CD4-positive, alpha-beta T cell (primary cell): ENCODE results near the gene MYPOP. TPM values are rescaled to one million over a fixed set of nuclear protein-coding genes. Genes with fewer than 3 reads are reported as not detected.

ENCODE experiments used
- ATAC-seq: fragments of 200-7000 bp; cut with Tn5 transposase; one replicate; pipeline ENCODE4 v1.10.0; 2022; ENCODE audit warnings: mild to moderate bottlenecking; ENCODE audit not compliant: poor library complexity
- CTCF ChIA-PET: fragments of 350-600 bp; sonication (Branson Sonifier 250); formaldehyde crosslinking; loops from one replicate; lab custom pipeline; 2021; ENCODE audit warnings: antibody characterized with exemption, inconsistent platforms; lab: Charles Lee
- POLR2A ChIA-PET: fragments of 350-600 bp; sonication (Branson Sonifier 250); formaldehyde crosslinking; loops from one replicate; lab custom pipeline; 2021; ENCODE audit warnings: antibody characterized with exemption, inconsistent platforms; lab: Charles Lee
- DNase-seq, 14 experiments: peaks; one replicate each; pipeline ENCODE4 v3.0.0-alpha.2; 2013 to 2020; ENCODE audit warnings: mixed read lengths in 2 of 14
- H3K27ac ChIP-seq, 2 donors: one replicate each; pipeline versions ENCODE4 v1.5.1 to v1.7.0; 2013; ENCODE audit warnings: low read length in 2 of 2, low read depth in 1 of 2, mild to moderate bottlenecking in 1 of 2
- H3K27me3 ChIP-seq, 2 experiments: 1 replicate in 1 of 2; 2 replicates in 1 of 2; pipeline versions ENCODE4 v1.6.1 to v1.7.0; 2013; ENCODE audit warnings: low read length in 2 of 2, control low read depth in 1 of 2, mild to moderate bottlenecking in 1 of 2, moderate library complexity in 1 of 2; ENCODE audit not compliant: insufficient read depth in 2 of 2, control insufficient read depth in 1 of 2
- H3K36me3 ChIP-seq: one replicate; pipeline ENCODE4 v1.6.1; 2013; ENCODE audit warnings: low read length, control low read depth; ENCODE audit not compliant: insufficient read depth
- H3K4me1 ChIP-seq: one replicate; pipeline ENCODE4 v1.6.1; 2013; ENCODE audit warnings: low read length, control low read depth; ENCODE audit not compliant: insufficient read depth
- H3K4me3 ChIP-seq: one replicate; pipeline ENCODE4 v1.5.1; 2013; ENCODE audit warnings: mild to moderate bottlenecking, low read length, moderate library complexity
- H3K9me3 ChIP-seq, 2 experiments: 1 replicate in 1 of 2; 2 replicates in 1 of 2; pipeline versions ENCODE4 v1.6.1 to v1.7.0; 2013; ENCODE audit warnings: low read length in 2 of 2, mild to moderate bottlenecking in 2 of 2, control low read depth in 1 of 2, moderate library complexity in 1 of 2; ENCODE audit not compliant: control insufficient read depth in 1 of 2, insufficient read depth in 1 of 2
- H3K27ac Mint-ChIP-seq: one replicate; pipeline ENCODE4 v1.8.0; 2020; ENCODE audit warnings: mixed read lengths
- H3K27me3 Mint-ChIP-seq: one replicate; pipeline ENCODE4 v1.8.0; 2021; ENCODE audit warnings: mixed read lengths
- H3K36me3 Mint-ChIP-seq: one replicate; pipeline ENCODE4 v1.8.0; 2021; ENCODE audit warnings: low read depth, mixed read lengths
- H3K4me1 Mint-ChIP-seq: one replicate; pipeline ENCODE4 v1.8.0; 2021; ENCODE audit warnings: low read depth, mixed read lengths
- H3K4me3 Mint-ChIP-seq: one replicate; pipeline ENCODE4 v1.8.0; 2020; ENCODE audit warnings: mild to moderate bottlenecking, mixed read lengths
- H3K9me3 Mint-ChIP-seq: one replicate; pipeline ENCODE4 v1.8.0; 2020; ENCODE audit warnings: mixed read lengths
- CTCF ChIP-seq: fragments of 200-600 bp; IDR thresholded peaks from one replicate; pipeline ENCODE4 v1.8.0; 2022; ENCODE audit warnings: antibody characterized with exemption, mild to moderate bottlenecking
- intact Hi-C, 2 experiments: fragments of 100-400 bp; cut with DNase I in 1 of 2; cut with micrococcal nuclease in 1 of 2; formaldehyde crosslinking; loops; one replicate each; pipeline versions ENCODE4 v1.15.1 to v1.9.0; 2023 to 2025; cut with DNase I, micrococcal nuclease
- total RNA-seq, 174 experiments: library from RNA in 2 of 174; stranded (reverse) in 2 of 174; gene quantifications; one replicate each; pipeline ENCODE4 v1.2.3 and lab custom pipeline; 2021 to 2026

MYPOP gene
- total RNA-seq, 2 experiments from 2014 or later: 4.1 to 4.7 TPM

GRCh38 chr19:45939792-45940514 is 37.5 kb upstream of the MYPOP start:
- H3K4me1 ChIP-seq: no peaks in the 10 kb centered on the region
- H3K4me3 ChIP-seq: no peak overlapping the region
- intact Hi-C loops: no loop called here
- no peak for DNase-seq
- peaks cover 28 to 35% of the 10 kb centered on the region in 2 experiments for H3K27me3 ChIP-seq
- no peak for ATAC-seq
- peaks cover 0 to 4% of the 10 kb centered on the region in 2 experiments for H3K9me3 ChIP-seq
- Mint-ChIP-seq H3K27ac (no peak overlapping the region), H3K4me3 (no peak overlapping the region), H3K9me3 (no peaks in the 10 kb centered on the region), H3K36me3 (no peaks in the 10 kb centered on the region), H3K4me1 (no peaks in the 10 kb centered on the region), H3K27me3 (peaks cover 66% of the 10 kb centered on the region)
- ChIA-PET POLR2A (no interaction called here), CTCF (no interaction called here)
- TF ChIP-seq CTCF: no peak
- no peaks in the 10 kb centered on the region for H3K36me3 ChIP-seq
- no peak overlapping the region for H3K27ac ChIP-seq

GRCh38 chr19:45938733-45939319 is 36.4 kb upstream of the MYPOP start:
- H3K9me3 Mint-ChIP-seq: no peaks in the 10 kb centered on the region
- H3K36me3 Mint-ChIP-seq: no peaks in the 10 kb centered on the region
- Histone ChIP-seq H3K4me3 (no peak overlapping the region), H3K36me3 (no peaks in the 10 kb centered on the region), H3K27me3 (peaks cover 32 to 33% of the 10 kb centered on the region in 2 experiments), H3K4me1 (no peaks in the 10 kb centered on the region), H3K9me3 (peaks cover 0 to 4% of the 10 kb centered on the region in 2 experiments), H3K27ac (no peak overlapping the region)
- H3K27me3 Mint-ChIP-seq: peaks cover 72% of the 10 kb centered on the region
- H3K4me1 Mint-ChIP-seq: no peaks in the 10 kb centered on the region
- no peak for DNase-seq
- intact Hi-C loops: no loop called here
- no peak for TF ChIP-seq CTCF
- no peak overlapping the region for H3K27ac Mint-ChIP-seq
- CTCF ChIA-PET: no interaction called here
- no peak overlapping the region for H3K4me3 Mint-ChIP-seq
- ATAC-seq: no peak
- POLR2A ChIA-PET: no interaction called here

DNA sequence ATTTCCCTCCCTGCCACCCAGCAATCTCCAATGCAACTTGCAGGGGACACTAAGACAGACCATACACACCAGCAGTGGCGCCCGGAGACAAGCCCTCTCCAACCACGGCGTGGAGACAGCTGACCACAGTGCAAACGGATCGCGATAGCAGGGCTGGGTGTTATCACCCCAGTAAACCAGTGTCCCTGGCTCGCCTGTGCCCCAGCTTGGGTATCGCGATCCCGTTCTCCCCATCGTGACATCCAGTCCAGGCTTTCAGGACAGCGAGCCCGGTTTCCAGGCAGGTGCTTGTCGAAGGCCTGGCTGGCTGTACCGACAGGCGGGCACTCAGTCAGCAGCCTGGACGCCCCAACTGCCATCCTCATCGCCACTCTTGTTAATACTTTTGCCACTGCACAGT is 32.9 kb upstream of the MYPOP start:
- peaks cover 83% of the 10 kb centered on the region for H3K27me3 Mint-ChIP-seq
- no peak for TF ChIP-seq CTCF
- no peaks in the 10 kb centered on the region for H3K36me3 Mint-ChIP-seq
- CTCF ChIA-PET: no interaction called here
- no peak overlapping the region for H3K4me3 Mint-ChIP-seq
- Histone ChIP-seq H3K4me3 (no peak overlapping the region), H3K4me1 (no peaks in the 10 kb centered on the region), H3K27ac (no peak overlapping the region), H3K36me3 (no peaks in the 10 kb centered on the region), H3K9me3 (peaks cover 0 to 4% of the 10 kb centered on the region in 2 experiments), H3K27me3 (peaks cover 29 to 30% of the 10 kb centered on the region in 2 experiments)
- H3K27ac Mint-ChIP-seq: no peak overlapping the region
- H3K4me1 Mint-ChIP-seq: no peaks in the 10 kb centered on the region
- POLR2A ChIA-PET: no interaction called here
- intact Hi-C loops: no loop called here
- ATAC-seq (no peak), DNase-seq (no peak)
- H3K9me3 Mint-ChIP-seq: no peaks in the 10 kb centered on the region
